Measurements from ENCODE around the gene URB1. TPM values are rescaled to one million over a fixed set of nuclear protein-coding genes. Genes with fewer than 3 reads are reported as not detected.
"Not testable (repeated sequence)": the region's sequence is repeated elsewhere in the genome, so short reads cannot be mapped to it uniquely, and the experiment has no call there.

URB1 gene
- total RNA-seq, 2 experiments from 2014 or later = 15.8 to 16.5 TPM

DNA sequence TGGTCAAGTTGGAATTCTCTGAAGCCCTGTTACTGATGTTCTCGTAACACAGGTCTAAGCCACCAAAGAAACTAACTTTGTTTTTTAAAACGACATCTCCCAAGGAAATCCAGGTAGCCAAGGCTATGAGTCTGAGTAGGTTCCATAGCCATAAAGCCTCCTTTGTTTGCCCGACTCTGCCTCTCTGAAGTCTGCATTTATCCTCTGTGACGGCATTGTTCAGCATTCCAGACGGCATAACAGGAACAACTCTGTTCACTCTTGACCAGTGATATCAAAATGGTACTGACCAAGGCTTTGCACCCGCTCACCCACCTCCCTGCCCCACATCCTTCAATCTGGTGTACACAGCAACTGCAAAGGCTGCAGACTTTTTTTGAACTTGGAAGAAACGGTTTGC is 14.8 kb downstream of the URB1 start:
- ATAC-seq (ENCODE audit: low read depth) = no peak
- Mint-ChIP-seq H3K36me3 (peaks cover 10% of the 10 kb centered on the region), H3K27me3 (no peaks in the 10 kb centered on the region), H3K4me1 (no peaks in the 10 kb centered on the region), H3K4me3 (no peak overlapping the region), H3K27ac (no peak overlapping the region), H3K9me3 (no peaks in the 10 kb centered on the region)
- POLR2A ChIA-PET = no interaction called here
- no peak for DNase-seq

GRCh38 chr21:32377506-32377905 is 15.3 kb downstream of the URB1 start:
- Mint-ChIP-seq H3K4me1 (no peaks in the 10 kb centered on the region), H3K9me3 (no peaks in the 10 kb centered on the region), H3K4me3 (no peak overlapping the region), H3K27ac (no peak overlapping the region), H3K27me3 (no peaks in the 10 kb centered on the region), H3K36me3 (peaks cover 14% of the 10 kb centered on the region)
- DNase-seq = no peak
- ATAC-seq (ENCODE audit: low read depth) = no peak
- POLR2A ChIA-PET = no interaction called here

GRCh38 chr21:32372755-32373154 is 20.1 kb downstream of the URB1 start:
- H3K36me3 Mint-ChIP-seq = peaks cover 19% of the 10 kb centered on the region

GRCh38 chr21:32371913-32372314 is 20.9 kb downstream of the URB1 start:
- Mint-ChIP-seq H3K27ac (no peak overlapping the region), H3K27me3 (no peaks in the 10 kb centered on the region), H3K9me3 (no peaks in the 10 kb centered on the region), H3K36me3 (peaks cover 18% of the 10 kb centered on the region), H3K4me1 (peaks cover 2% of the 10 kb centered on the region), H3K4me3 (no peak overlapping the region)
- ATAC-seq (ENCODE audit: low read depth) (no peak), DNase-seq (no peak)
- POLR2A ChIA-PET = interaction anchor here (0.9 to 1.0 kb wide), 2 partner anchors 93 to 232 kb away, joined by 3 to 5 read pairs; partner anchors contain the start of gene MIS18A

More at GRCh38 chr21:32372755-32373154, 20.1 kb downstream of the URB1 start:
- peaks cover 2% of the 10 kb centered on the region for H3K4me1 Mint-ChIP-seq
- H3K9me3 Mint-ChIP-seq = no peaks in the 10 kb centered on the region
- no peaks in the 10 kb centered on the region for H3K27me3 Mint-ChIP-seq
- DNase-seq (no peak), ATAC-seq (ENCODE audit: low read depth) (no peak)
- H3K4me3 Mint-ChIP-seq = no peak overlapping the region
- no peak overlapping the region for H3K27ac Mint-ChIP-seq
- POLR2A ChIA-PET = interaction anchor here (1.0 kb wide), 1 partner anchor 231 kb away, joined by 3 read pairs; no protein-coding TSS in a partner anchor

DNA sequence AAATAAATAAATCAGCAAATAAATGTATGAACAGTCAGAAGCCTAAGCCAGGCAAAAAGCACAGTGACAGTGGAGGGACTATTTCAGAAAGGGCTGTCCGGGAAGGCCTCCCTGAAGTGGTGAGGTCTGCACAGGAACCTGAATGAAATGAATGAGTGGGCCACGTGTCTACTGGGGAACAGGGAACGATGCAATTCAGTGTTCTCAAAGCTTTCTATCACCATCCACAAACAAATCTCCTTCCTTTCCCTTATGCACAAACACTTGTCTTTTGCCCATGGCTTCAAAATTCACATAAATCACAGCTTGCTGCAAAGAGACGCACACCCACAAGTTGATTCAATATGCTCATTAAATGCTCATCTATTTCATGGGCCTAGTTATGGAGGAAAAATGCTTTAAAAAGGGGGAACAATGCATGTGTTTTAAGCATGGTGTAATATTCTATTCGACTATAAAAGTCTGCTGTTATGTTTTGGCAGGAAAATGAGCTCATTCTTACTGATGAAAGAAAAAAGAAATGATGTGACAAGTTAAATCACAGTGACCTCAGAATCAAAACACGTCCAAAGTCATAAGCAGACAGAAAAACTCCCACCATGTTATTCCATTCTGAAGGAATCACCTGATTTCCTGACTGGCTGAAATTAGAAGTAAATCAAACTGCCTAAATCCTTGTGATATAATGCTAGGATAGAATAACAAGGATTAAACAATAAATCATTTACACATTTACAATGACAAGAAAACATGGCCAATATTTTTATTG is 21.6 kb downstream of the URB1 start:
- POLR2A ChIA-PET = interaction anchor here (0.9 kb wide), 1 partner anchor 92 kb away, joined by 5 read pairs; the partner anchor contains the start of gene MIS18A
- Mint-ChIP-seq H3K4me1 (peaks cover 2% of the 10 kb centered on the region), H3K4me3 (no peak overlapping the region), H3K9me3 (no peaks in the 10 kb centered on the region), H3K27me3 (no peaks in the 10 kb centered on the region), H3K36me3 (peaks cover 21% of the 10 kb centered on the region), H3K27ac (no peak overlapping the region)
- ATAC-seq (ENCODE audit: low read depth) (no peak), DNase-seq (no peak)

- H3K27me3 Mint-ChIP-seq; H3K27ac Mint-ChIP-seq; H3K4me3 Mint-ChIP-seq; ATAC-seq (ENCODE audit: low read depth); H3K9me3 Mint-ChIP-seq; POLR2A ChIA-PET; H3K4me1 Mint-ChIP-seq; DNase-seq: not testable (repeated sequence)
- H3K36me3 Mint-ChIP-seq = peaks cover 23% of the 10 kb centered on the region
Measured at GRCh38 chr21:32368961-32369360, 23.9 kb downstream of the URB1 start.

DNA sequence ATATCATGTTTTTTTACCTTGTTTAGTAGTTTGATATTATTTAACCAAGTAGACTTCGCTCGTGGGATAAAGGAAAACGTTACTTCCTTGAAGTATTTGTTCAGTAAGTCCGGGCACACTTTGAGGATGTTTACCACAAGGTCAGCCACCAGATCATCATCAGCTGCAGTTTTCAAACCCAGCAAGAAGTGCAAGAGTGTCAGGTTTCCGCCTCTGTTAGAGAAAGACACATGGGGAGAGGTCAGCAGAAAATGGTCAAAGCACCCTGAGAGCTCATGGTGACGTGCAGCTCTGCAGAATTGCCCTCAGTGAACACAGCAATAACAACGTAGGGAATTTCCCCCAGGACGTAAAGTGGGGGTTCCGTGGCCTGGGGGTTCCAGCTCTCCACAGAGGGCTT is 24.4 kb downstream of the URB1 start:
- Mint-ChIP-seq H3K4me3 (no peak overlapping the region), H3K27me3 (no peaks in the 10 kb centered on the region), H3K27ac (no peak overlapping the region), H3K4me1 (peaks cover 2% of the 10 kb centered on the region), H3K36me3 (peaks cover 23% of the 10 kb centered on the region), H3K9me3 (no peaks in the 10 kb centered on the region)
- DNase-seq (no peak), ATAC-seq (ENCODE audit: low read depth) (no peak)
- POLR2A ChIA-PET = no interaction called here

- no peak for ATAC-seq (ENCODE audit: low read depth)
- peaks cover 21% of the 10 kb centered on the region for H3K36me3 Mint-ChIP-seq
- DNase-seq = no peak
- no peaks in the 10 kb centered on the region for H3K9me3 Mint-ChIP-seq
- H3K27me3 Mint-ChIP-seq = no peaks in the 10 kb centered on the region
- peaks cover 4% of the 10 kb centered on the region for H3K4me1 Mint-ChIP-seq
- no peak overlapping the region for H3K27ac Mint-ChIP-seq
- H3K4me3 Mint-ChIP-seq = no peak overlapping the region
- POLR2A ChIA-PET = no interaction called here
Measured at GRCh38 chr21:32367158-32367557, 25.7 kb downstream of the URB1 start.

DNA sequence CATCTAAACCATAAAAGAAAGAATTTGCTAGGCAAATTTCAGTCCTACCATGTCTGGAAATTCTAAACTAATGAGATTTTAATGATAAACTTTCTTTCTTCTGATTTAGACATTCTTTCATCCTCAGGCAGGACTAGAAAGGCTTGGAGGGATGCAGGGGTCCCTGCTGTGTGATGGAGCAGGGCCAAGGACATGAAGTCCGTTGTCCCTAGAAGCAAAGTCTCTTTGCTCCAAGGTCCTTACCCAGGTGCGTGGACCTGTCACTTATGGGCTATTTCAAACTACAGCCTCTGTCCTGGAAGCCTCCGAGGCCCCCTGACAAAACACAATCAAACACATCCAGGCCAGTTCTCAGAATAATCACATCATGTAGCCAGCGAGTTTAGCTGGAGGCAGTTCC is 26.6 kb downstream of the URB1 start:
- Mint-ChIP-seq H3K4me1 (peaks cover 4% of the 10 kb centered on the region), H3K27me3 (no peaks in the 10 kb centered on the region), H3K4me3 (no peak overlapping the region), H3K27ac (no peak overlapping the region), H3K36me3 (peaks cover 22% of the 10 kb centered on the region), H3K9me3 (no peaks in the 10 kb centered on the region)
- DNase-seq = no peak
- POLR2A ChIA-PET = no interaction called here
- ATAC-seq (ENCODE audit: low read depth) = no peak

GRCh38 chr21:32364796-32365195 is 28.0 kb downstream of the URB1 start:
- Mint-ChIP-seq H3K27me3 (no peaks in the 10 kb centered on the region), H3K9me3 (no peaks in the 10 kb centered on the region), H3K4me1 (peaks cover 4% of the 10 kb centered on the region), H3K27ac (peak overlapping the region; percentile 11), H3K36me3 (peaks cover 21% of the 10 kb centered on the region), H3K4me3 (no peak overlapping the region)
- DNase-seq = no peak
- POLR2A ChIA-PET = no interaction called here
- no peak for ATAC-seq (ENCODE audit: low read depth)

DNA sequence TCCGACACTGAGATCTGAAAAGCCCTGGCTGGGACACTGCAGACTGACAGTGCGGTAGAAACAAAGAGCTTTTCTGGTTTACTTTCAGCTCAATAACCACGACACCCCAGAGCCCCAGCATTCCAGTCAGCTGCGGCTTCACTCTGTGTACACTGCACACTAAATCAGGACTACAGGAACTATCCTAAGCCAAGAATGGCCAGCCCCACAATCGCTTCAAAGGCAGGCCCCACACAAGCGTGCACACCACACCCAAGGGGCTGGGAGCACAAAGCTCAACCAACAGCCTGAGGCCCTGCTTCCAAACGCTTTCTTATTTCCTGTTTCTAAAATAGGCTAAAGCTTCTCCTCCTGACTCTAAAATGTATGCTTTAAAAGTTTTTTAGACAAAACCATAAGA is 28.4 kb downstream of the URB1 start:
- POLR2A ChIA-PET = no interaction called here

GRCh38 chr21:32360401-32360975 is 32.3 kb downstream of the URB1 start:
- H3K4me3 Mint-ChIP-seq = no peak overlapping the region
- no peaks in the 10 kb centered on the region for H3K9me3 Mint-ChIP-seq
- POLR2A ChIA-PET = no interaction called here
- peak overlapping the region; percentile 30 for H3K27ac Mint-ChIP-seq
- H3K4me1 Mint-ChIP-seq = peaks cover 4% of the 10 kb centered on the region
- no peak for DNase-seq
- no peaks in the 10 kb centered on the region for H3K27me3 Mint-ChIP-seq
- peaks cover 19% of the 10 kb centered on the region for H3K36me3 Mint-ChIP-seq
- ATAC-seq (ENCODE audit: low read depth) = no peak

More for the DNA sequence above, 28.4 kb downstream of the URB1 start:
- peaks cover 23% of the 10 kb centered on the region for H3K36me3 Mint-ChIP-seq
- no peaks in the 10 kb centered on the region for H3K27me3 Mint-ChIP-seq
- H3K9me3 Mint-ChIP-seq = no peaks in the 10 kb centered on the region
- H3K27ac Mint-ChIP-seq = peak overlapping the region; percentile 11
- peaks cover 4% of the 10 kb centered on the region for H3K4me1 Mint-ChIP-seq
- ATAC-seq (ENCODE audit: low read depth) (no peak), DNase-seq (no peak)
- H3K4me3 Mint-ChIP-seq = no peak overlapping the region

- ATAC-seq (ENCODE audit: low read depth) (no peak), DNase-seq (no peak)
- H3K27me3 Mint-ChIP-seq = no peaks in the 10 kb centered on the region
- POLR2A ChIA-PET = no interaction called here
- no peaks in the 10 kb centered on the region for H3K9me3 Mint-ChIP-seq
- peaks cover 19% of the 10 kb centered on the region for H3K36me3 Mint-ChIP-seq
- no peak overlapping the region for H3K27ac Mint-ChIP-seq
- no peak overlapping the region for H3K4me3 Mint-ChIP-seq
- peaks cover 4% of the 10 kb centered on the region for H3K4me1 Mint-ChIP-seq
Measured at GRCh38 chr21:32359719-32360260, 33.0 kb downstream of the URB1 start.

DNA sequence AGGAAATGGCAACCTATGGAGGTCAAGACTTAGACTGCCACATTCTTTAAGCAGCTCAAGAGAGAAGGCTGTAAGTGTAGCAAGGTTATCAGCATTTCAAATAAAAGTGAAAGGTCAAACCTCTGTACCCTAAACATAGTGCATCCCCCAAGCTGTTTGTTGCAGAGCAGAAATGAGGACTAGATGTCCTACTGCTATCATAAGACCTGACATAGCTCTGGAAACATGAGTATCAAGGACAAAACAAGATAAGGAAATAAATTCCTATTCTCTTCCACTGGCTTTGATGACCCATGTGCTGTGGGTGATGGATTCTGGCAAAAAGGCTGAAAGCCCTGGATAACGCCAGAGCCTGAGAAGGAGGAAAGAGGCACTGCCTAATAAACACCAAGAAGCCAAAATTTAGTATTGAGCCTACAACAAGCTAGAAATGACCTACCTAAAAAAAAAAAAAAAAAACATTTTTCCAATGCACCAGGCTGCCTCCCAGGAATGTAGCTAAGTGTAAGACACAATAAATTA is 35.9 kb downstream of the URB1 start:
- H3K27me3 Mint-ChIP-seq = no peaks in the 10 kb centered on the region
- H3K27ac Mint-ChIP-seq = no peak overlapping the region

More for the DNA sequence above, 35.9 kb downstream of the URB1 start:
- Mint-ChIP-seq H3K36me3 (peaks cover 22% of the 10 kb centered on the region), H3K4me1 (peaks cover 2% of the 10 kb centered on the region), H3K4me3 (no peak overlapping the region), H3K9me3 (no peaks in the 10 kb centered on the region)
- ATAC-seq (ENCODE audit: low read depth) (no peak), DNase-seq (no peak)
- POLR2A ChIA-PET = no interaction called here

Measured in activated naive CD8-positive, alpha-beta T cell treated with anti-CD3 and anti-CD28 coated beads, Interleukin-2, amount 10 ng/mL, durations not matched to agents 7 days and 5 days (primary cell).